ACC112 (cell line): Measurements from ENCODE around the gene LRRC8D.

Experiments used
- H2AFZ ChIP-seq: fragments of 200-600 bp; sonication (generic); one replicate; pipeline ENCODE4 v1.6.0; 2017; ENCODE audit warnings: antibody characterized with exemption, low read length; ENCODE audit not compliant: unreplicated experiment
- H3K27ac ChIP-seq: fragments of 200-600 bp; sonication (generic); 2 replicates; pipeline ENCODE4 v1.5.1; 2014; ENCODE audit warnings: low read depth, mild to moderate bottlenecking, antibody characterized with exemption, low read length, moderate library complexity
- H3K27me3 ChIP-seq: fragments of 200-600 bp; sonication (generic); 2 replicates; pipeline ENCODE4 v1.6.1; 2014; ENCODE audit warnings: mild to moderate bottlenecking, antibody characterized with exemption, low read length, moderate library complexity, mixed read lengths; ENCODE audit not compliant: insufficient read depth
- H3K36me3 ChIP-seq: fragments of 200-600 bp; sonication (generic); 2 replicates; pipeline ENCODE4 v1.6.1; 2016; ENCODE audit warnings: mild to moderate bottlenecking, antibody characterized with exemption, low read length, moderate library complexity, mixed read lengths; ENCODE audit not compliant: insufficient read depth
- H3K4me1 ChIP-seq: fragments of 200-600 bp; sonication (generic); one replicate; pipeline ENCODE4 v1.6.1; 2016; ENCODE audit warnings: low read length, mixed read lengths; ENCODE audit not compliant: insufficient read depth, unreplicated experiment, control insufficient read depth
- H3K4me3 ChIP-seq: fragments of 200-600 bp; sonication (generic); 2 replicates; pipeline ENCODE4 v1.5.1; 2014; ENCODE audit warnings: mild to moderate bottlenecking, low read depth, low read length
- H3K79me2 ChIP-seq: fragments of 200-600 bp; sonication (generic); one replicate; pipeline ENCODE4 v1.6.0; 2016; ENCODE audit warnings: low read length; ENCODE audit not compliant: control insufficient read depth, unreplicated experiment, insufficient read depth

The LRRC8D gene

GRCh38 chr1:89930579-89930978 lies 109.7 kb downstream of the LRRC8D start:
- Histone ChIP-seq H3K79me2 (no peaks in the 10 kb centered on the region), H3K4me1 (no peaks in the 10 kb centered on the region), H3K27ac (no peak overlapping the region), H3K36me3 (peaks cover 24% of the 10 kb centered on the region), H2AFZ (no peak overlapping the region), H3K27me3 (no peaks in the 10 kb centered on the region), H3K4me3 (no peak overlapping the region)

DNA sequence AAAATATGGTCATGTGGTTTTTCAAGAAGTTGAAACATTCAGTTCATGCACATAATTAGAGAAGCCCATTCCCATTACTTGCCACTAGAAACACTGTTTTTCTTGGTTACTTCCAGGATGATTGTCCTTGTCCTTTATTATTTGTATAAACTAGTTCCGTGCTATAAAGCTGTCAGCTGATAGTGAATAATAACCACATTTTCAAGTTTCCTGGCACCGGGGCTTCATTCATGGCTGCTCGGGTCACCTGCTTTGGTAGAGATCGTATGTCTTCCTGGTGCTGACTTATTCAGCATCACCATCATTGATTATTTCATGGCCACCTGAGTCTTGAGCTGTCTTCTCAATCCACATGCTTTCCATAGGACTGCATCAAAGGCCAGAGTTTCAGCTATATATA lies 111.1 kb downstream of the LRRC8D start:
- H3K79me2 ChIP-seq, result no peaks in the 10 kb centered on the region
- H3K36me3 ChIP-seq, result peaks cover 14% of the 10 kb centered on the region
- H3K4me1 ChIP-seq, result no peaks in the 10 kb centered on the region
- no peak overlapping the region for H3K4me3 ChIP-seq
- H2AFZ ChIP-seq, result no peak overlapping the region
- H3K27me3 ChIP-seq, result no peaks in the 10 kb centered on the region
- H3K27ac ChIP-seq, result no peak overlapping the region

GRCh38 chr1:89932598-89933364 lies 111.9 kb downstream of the LRRC8D start:
- Histone ChIP-seq H3K4me1 (peaks cover 3% of the 10 kb centered on the region), H3K4me3 (no peak overlapping the region), H3K27me3 (no peaks in the 10 kb centered on the region), H2AFZ (no peak overlapping the region), H3K79me2 (no peaks in the 10 kb centered on the region), H3K36me3 (peaks cover 13% of the 10 kb centered on the region), H3K27ac (no peak overlapping the region)

GRCh38 chr1:89934461-89934860 lies 113.6 kb downstream of the LRRC8D start:
- H3K4me1 ChIP-seq, result peaks cover 13% of the 10 kb centered on the region
- H3K27me3 ChIP-seq, result no peaks in the 10 kb centered on the region
- no peak overlapping the region for H3K27ac ChIP-seq
- H3K4me3 ChIP-seq, result no peak overlapping the region
- no peak overlapping the region for H2AFZ ChIP-seq
- H3K79me2 ChIP-seq, result no peaks in the 10 kb centered on the region
- H3K36me3 ChIP-seq, result peaks cover 13% of the 10 kb centered on the region; the same call in 1 of the 2 replicates

GRCh38 chr1:89935235-89935634 lies 114.4 kb downstream of the LRRC8D start:
- peaks cover 13% of the 10 kb centered on the region for H3K4me1 ChIP-seq
- H3K36me3 ChIP-seq, result peaks cover 13% of the 10 kb centered on the region; the same call in 1 of the 2 replicates
- no peak overlapping the region for H3K4me3 ChIP-seq
- H3K27ac ChIP-seq, result no peak overlapping the region
- H3K27me3 ChIP-seq, result no peaks in the 10 kb centered on the region
- H3K79me2 ChIP-seq, result no peaks in the 10 kb centered on the region
- H2AFZ ChIP-seq, result no peak overlapping the region

DNA sequence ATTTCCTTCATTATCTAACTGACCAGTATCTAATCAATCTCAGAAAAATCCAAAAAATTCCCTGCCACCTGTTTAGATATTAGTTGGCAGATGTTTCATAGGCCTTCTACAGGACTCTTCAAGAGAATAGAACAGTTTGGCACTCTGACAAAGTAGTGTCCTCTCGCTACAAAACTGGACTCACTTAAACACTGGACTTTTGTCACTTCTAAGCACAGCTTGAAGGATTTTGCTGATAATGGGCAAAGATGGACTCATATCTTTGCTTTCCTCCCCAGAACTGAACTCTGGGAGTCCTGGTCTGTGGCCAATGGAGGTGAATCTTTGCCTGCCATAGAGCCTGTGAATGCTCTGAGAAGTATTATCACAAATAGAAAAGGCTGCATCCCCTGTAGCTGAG lies 115.9 kb downstream of the LRRC8D start:
- Histone ChIP-seq H3K79me2 (no peaks in the 10 kb centered on the region), H3K4me1 (peaks cover 13% of the 10 kb centered on the region), H3K36me3 (peaks cover 13% of the 10 kb centered on the region; the same call in 1 of the 2 replicates), H3K27me3 (no peaks in the 10 kb centered on the region), H2AFZ (no peak overlapping the region), H3K4me3 (no peak overlapping the region), H3K27ac (no peak overlapping the region)

- H3K27ac ChIP-seq, result peak overlapping the region; percentile 39
Measured at GRCh38 chr1:89938171-89939055, 117.6 kb downstream of the LRRC8D start.

DNA sequence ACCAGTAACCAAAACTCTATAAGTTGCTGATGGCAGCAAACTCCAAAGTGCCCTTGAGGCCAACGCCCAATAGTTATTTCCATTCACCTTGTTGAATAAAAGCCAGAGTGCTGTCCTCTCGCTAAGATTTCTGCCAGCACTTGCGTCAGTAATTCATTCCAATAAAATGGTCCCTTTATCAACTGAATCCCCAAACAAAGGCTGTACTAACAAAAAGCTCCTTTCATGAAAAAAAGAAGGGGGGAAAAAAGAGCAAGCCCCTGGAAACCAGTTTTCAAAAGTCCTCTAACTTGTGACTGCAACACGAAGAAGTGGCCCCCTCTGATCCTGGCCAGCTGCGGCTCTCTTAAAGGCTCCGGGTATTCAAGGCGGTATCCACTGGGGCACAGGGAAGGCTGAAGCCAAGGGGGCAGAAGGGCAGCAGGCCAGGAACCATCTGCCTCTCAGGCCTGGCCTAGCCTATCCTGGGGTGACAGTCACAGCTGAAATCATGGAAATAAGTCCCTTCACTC lies 118.3 kb downstream of the LRRC8D start:
- no peak overlapping the region for H3K27ac ChIP-seq
- 0 out of 2 replicates have a peak, but pooled peaks cover under 1% of the 10 kb centered on the region for H3K36me3 ChIP-seq
- H2AFZ ChIP-seq, result no peak overlapping the region
- no peaks in the 10 kb centered on the region for H3K27me3 ChIP-seq
- peaks cover 17% of the 10 kb centered on the region for H3K4me1 ChIP-seq
- no peaks in the 10 kb centered on the region for H3K79me2 ChIP-seq
- no peak overlapping the region for H3K4me3 ChIP-seq

More at GRCh38 chr1:89938171-89939055, 117.6 kb downstream of the LRRC8D start:
- Histone ChIP-seq H2AFZ (no peak overlapping the region), H3K4me1 (peaks cover 17% of the 10 kb centered on the region), H3K79me2 (no peaks in the 10 kb centered on the region), H3K27me3 (no peaks in the 10 kb centered on the region), H3K36me3 (0 out of 2 replicates have a peak, but pooled peaks cover 7% of the 10 kb centered on the region), H3K4me3 (no peak overlapping the region)

GRCh38 chr1:89939693-89940438 lies 119.0 kb downstream of the LRRC8D start:
- Histone ChIP-seq H3K4me1 (peaks cover 17% of the 10 kb centered on the region), H3K79me2 (no peaks in the 10 kb centered on the region), H3K36me3 (no peaks in the 10 kb centered on the region), H3K4me3 (no peak overlapping the region), H3K27ac (no peak overlapping the region), H2AFZ (no peak overlapping the region), H3K27me3 (no peaks in the 10 kb centered on the region)

GRCh38 chr1:89941110-89941766 lies 120.4 kb downstream of the LRRC8D start:
- H3K4me1 ChIP-seq, result peaks cover 26% of the 10 kb centered on the region
- no peaks in the 10 kb centered on the region for H3K27me3 ChIP-seq
- H3K36me3 ChIP-seq, result no peaks in the 10 kb centered on the region
- H2AFZ ChIP-seq, result no peak overlapping the region
- H3K4me3 ChIP-seq, result no peak overlapping the region
- H3K79me2 ChIP-seq, result no peaks in the 10 kb centered on the region
- H3K27ac ChIP-seq, result no peak overlapping the region
